ENCODE measurements around the gene MYL12B.

GRCh38 chr18:3213300-3214059 is 48.5 kb upstream of the MYL12B start:
- TF ChIP-seq CTCF (IDR thresholded peaks at IDR 0.05) (no peak), POLR2A (IDR thresholded peaks at IDR 0.05) (no peak)

Data from adrenal gland (tissue), 5 donors.